Liver (tissue), 3 donors: Measurements from ENCODE around the gene TMC1.
"Not testable (repeated sequence)": the region's sequence is repeated elsewhere in the genome, so short reads cannot be mapped to it uniquely, and the experiment has no call there.

Source experiments
- CTCF ChIP-seq: fragments of 150-350 bp; IDR thresholded peaks from 2 replicates; pipeline ENCODE4 v1.5.1; 2017; ENCODE audit warnings: improper control_type of control experiment, low read depth, low read length; ENCODE audit not compliant: missing input control
- JUND ChIP-seq, 2 donors: IDR thresholded peaks; 2 replicates each; pipeline ENCODE4 v1.6.1; 2016; ENCODE audit warnings: antibody characterized with exemption in 2 of 2
- MAX ChIP-seq: IDR thresholded peaks from 2 replicates; pipeline ENCODE4 v1.6.1; 2016; ENCODE audit warnings: antibody characterized with exemption
- RAD21 ChIP-seq, 2 donors: IDR thresholded peaks; 2 replicates each; pipeline ENCODE4 v1.6.1; 2016; ENCODE audit warnings: antibody characterized with exemption in 2 of 2, mild to moderate bottlenecking in 2 of 2
- TAF1 ChIP-seq: conservative IDR thresholded peaks from 2 replicates; pipeline ENCODE4 v1.6.1; 2016; ENCODE audit warnings: antibody characterized with exemption, mild to moderate bottlenecking
- YY1 ChIP-seq: IDR thresholded peaks from 2 replicates; pipeline ENCODE4 v1.6.1; 2016; ENCODE audit warnings: antibody characterized with exemption, mild to moderate bottlenecking
- donor health status: healthy.
- donor health status: healthy.

GRCh38 chr9:72487665-72488064, 33.7 kb upstream of the TMC1 start:
- TF ChIP-seq CTCF; RAD21 (IDR thresholded peaks at IDR 0.05); YY1; JUND (IDR thresholded peaks at IDR 0.05); TAF1; MAX: not testable (repeated sequence)
